Kasumi-1 (cell line): ENCODE results near the gene INPP4A.

ENCODE experiments used
- DNase-seq, 2 experiments: peaks; one replicate each; lab custom pipeline; 2025; lab: John Stamatoyannopoulos, UW

Gene INPP4A

DNA sequence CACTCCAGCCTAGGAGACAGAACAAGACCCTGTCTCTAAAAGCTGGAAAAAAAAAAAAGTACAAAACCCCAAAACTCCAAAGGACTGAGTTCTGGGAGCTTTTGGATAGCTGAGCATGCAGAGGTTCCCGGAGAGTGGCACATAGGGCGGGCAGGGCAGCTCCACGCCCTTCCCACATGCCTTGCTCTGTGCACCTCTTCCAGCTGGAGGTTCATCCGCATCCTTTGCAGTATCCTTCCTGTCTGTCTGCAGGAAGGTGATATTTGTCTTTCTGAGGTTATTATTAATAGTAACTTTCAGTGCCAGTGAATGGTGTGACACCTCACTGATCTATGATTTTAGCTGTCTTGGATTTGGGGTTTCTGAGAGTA lies 70.2 kb downstream of the INPP4A start:
- no peak for DNase-seq

DNA sequence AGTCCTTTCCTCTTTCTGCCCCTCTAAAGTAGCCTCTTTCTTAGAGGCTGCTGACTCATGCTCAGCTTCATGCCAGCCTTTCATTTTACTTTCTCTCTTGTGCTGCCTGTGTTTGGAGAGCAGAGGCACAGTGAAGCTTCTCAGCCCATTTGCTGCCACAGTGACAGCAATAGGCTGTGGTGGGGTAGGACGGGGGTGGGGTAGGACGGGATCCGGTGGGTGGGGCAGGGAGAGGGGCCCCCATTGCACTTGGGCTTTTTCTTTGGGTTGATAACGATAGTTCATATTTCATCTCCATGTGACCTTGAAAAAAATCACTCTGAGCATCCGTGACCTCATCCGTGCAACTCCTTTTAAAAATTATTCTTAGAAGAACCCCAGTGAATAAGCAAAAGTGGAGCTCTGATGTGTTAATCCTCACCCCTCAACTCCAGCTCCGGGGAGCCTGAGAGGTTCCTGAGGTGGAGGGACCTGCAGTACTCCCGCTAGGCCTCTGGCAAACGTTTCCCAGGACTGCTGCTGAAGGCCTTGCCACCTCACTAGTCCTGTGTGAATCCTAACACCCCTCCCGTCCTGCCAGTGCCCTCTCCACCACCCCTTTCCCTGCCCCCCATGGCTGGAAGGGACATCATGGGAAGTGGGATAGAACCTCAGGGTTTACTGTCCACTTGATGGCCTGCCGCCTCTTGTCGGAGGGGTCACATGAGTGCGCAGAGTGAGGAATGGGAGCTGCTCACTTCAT lies 70.8 kb downstream of the INPP4A start:
- DNase-seq = peak in 1 of 2 experiments; percentile 3

DNA sequence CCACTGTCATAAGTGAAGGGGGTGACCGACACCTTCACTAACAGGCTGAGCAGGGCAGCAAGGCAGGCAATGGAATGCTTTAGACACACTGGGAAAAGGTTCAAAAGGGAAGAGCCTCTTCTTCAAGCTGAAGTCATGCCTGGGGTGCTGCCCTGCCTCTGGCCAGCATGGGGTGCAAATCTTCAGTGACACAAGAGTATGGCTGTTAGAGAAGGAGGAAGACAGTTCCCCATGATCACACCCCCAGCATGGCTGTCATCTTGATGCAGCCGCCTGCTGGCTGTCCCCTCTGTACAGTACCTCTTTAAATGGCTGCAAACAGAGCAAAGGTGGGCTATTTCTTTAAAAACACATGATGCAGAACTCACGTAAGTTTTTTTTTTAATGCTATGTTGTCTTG lies 71.9 kb downstream of the INPP4A start:
- no peak for DNase-seq

DNA sequence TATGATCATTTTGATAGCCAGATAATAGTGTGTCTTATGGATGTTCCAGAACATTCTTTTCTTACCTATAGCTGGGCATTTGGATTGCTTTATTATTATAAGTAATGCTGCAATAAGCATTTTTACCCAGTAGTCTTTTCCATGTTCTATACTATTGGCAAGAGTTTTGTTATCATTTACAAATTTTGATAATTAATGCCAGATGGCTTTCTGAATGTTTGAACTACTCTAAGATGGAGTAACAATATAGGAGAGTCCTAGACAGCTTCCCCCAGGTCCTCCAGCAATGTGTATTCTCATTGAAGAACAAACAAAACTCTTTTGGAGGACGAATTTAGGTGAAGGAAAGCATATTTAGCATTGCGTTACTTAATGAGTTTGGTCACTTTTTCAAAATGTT lies 73.0 kb downstream of the INPP4A start:
- no peak for DNase-seq

DNA sequence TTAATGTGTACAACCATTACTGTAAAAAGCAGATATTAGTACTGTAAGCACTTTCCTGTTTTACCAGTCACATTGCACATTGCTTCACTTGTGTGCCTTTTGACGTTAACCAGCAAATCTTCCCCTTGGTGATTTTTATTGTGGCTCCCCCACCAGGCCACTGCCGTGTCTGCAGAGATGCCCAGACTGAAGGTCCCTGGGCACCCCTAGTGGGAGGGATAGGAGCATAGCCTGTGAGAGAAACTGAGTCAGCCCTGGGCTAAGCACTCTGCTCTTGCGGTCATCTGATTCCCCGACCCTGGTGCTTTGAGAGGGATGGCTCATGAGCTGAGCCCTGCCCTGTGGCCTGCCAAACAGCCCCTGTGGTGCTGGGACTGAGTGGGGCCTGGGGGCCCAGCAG lies 73.4 kb downstream of the INPP4A start:
- peak; percentile 42 to 51 for DNase-seq

DNA sequence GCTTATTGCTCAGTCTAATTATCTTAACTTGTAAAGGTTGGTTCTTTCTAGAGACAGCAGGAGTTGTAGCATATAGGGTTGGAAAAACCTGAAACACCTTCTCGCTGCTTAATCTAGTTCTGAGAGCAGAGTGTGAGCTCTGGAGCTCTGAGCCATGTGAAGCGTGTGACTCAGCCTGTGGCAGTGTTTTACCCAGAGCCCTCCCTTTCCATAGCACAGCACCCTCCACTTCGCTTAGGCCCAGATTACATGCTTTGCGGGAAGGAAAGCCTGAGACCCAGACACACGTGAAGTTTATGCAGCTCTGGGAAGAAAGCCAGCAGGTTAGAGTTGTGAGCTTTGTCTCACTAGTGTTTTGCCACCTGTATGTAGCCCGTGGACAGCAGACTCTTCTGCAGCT lies 74.5 kb downstream of the INPP4A start:
- no peak for DNase-seq

DNA sequence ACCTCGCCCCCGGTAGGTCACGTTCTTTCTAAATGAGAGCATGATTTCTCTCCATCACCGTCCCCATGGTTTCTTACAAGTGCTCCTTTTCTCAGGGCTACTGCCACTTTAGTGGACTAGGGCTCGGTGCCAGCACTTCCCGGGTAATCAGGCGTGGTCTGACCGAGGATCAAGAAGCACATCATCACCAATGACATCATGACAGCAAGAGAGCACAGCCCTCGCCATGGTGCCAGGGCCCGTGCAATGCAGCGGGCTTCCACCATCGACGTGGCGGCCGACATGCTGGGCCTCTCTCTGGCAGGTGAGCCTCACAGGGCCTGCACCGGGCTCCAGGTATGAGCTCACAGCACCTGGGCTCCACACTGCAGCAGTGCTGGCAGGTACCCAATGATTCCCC lies 75.2 kb downstream of the INPP4A start:
- DNase-seq = no peak

DNA sequence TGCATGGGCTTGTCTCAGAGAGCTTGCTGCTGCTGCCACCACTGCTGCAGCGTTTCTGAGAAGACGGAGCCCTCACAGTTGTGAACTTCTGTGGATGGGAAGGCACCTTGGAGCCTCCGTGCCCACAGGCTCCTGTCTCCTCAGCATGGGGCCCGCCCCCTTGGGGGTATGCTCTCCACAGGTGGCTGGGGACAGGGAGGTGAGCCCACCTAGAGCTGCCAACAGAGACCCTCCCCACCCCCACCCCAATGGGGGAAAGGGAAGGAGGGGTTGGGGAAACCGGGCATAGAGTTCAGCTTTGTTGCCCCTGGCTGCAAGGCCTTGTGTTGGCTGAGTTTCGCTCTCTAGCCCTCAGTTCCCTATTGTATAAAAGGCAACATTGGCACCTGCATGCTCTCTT lies 76.1 kb downstream of the INPP4A start:
- no peak for DNase-seq

DNA sequence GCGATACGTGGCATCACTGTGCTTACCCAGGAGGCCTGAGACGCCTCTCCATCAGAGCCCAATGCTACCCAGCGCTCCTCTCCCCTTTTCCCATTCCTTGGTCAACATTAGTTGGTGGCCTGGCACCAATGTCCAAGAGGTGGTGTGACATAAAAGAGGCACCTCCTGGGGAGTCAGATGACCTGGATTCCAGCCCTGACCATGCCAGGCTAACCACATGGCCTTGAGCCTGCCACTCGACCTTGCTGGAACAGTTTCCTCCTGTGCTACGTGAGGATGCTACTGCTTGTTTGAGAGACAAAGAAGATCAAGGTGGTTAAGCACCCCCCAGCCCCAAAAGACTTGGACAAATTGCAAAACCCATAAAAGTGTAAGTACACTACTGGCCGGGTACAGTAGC lies 76.6 kb downstream of the INPP4A start:
- no peak for DNase-seq

DNA sequence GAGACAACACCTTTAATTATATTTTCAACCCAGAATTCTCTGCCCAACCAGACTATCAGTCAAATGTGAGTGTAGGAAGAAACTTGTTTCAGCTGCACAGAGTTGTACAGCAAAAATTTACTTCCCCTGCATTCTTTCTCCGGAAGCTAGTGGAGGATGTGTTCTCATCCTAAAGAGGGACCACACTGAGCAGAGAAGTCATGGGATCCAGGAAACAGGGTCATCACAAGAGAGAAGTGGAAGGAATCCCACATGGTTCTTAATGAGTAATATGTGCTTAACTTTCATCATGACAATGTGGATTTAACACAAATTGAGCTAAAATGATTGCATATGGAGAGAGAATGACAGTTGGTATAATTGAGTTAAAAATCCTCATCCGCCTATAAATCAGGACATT lies 78.2 kb downstream of the INPP4A start:
- DNase-seq = no peak

DNA sequence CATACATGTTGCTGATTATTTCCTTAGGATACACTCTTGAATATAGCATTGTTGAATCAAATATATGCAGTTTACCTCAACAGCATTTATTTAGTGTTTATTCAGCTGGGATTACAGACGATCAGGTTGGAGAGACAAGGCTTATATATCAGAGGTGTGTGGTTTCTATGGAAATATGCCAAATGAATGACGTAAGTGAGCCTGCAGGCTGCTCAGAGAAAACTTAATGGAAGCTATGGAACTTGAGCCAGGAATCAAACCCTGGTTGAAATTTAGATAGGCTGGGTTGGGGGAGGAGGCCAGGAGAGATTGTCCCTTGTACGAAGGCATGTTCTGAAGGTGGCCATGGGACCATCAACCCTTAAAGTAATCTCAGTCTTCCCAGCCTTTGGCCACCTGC lies 79.5 kb downstream of the INPP4A start:
- no peak for DNase-seq

DNA sequence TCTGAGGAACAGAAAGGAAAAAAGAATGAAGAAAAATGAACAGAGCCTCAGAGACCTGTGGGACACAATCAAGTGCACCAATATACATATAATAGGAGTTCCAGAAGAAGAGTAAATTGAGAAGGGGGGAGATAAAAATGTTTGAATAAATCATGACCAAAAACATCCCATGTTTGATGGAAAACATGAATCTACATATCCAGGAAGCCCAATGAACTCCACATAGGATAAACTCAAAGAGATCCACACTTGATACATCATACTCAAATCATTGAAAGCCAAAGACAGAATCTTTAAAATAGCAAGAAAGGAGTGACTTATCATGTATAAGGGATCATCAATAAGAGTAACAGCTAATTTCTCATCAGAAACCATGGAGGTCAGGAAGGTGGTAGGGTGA lies 83.7 kb downstream of the INPP4A start:
- no peak for DNase-seq

DNA sequence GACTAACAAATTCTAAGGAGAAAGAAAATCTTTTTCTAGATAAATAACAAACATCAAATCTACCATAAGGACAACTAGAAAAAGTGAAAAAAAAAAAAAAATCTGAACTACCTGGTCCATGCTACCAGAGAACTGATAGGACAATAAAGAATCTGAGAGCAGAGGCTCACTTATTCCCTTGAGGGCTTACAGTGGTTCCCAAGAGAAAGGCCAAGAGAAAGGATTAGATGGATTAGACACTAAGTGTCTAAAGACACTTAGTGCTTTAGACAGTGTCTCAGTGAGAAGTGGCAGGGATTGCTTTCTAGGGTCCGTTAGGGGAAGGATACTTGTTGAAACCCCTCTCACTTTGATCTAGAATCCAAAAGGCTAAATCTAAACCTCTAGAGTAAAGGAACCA lies 85.5 kb downstream of the INPP4A start:
- DNase-seq = no peak

DNA sequence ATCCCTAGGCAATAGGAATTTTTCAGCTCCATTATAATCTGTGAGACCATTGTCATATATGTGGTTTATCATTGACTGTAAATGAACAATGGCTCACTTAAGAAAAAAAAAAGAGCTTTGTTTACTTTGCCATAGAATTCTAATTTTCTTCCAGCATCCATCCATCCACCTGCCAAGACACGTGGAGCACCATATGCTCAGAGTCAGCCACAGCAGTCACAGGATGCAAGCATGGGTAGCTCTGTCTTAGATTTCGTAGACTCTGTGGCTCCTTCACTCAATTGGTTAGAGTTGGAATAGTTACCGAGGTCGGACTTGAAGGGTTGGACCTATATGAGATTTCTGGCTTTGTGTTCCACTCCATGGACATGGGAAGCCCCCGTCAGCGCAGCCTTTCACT lies 88.1 kb downstream of the INPP4A start:
- no peak for DNase-seq

DNA sequence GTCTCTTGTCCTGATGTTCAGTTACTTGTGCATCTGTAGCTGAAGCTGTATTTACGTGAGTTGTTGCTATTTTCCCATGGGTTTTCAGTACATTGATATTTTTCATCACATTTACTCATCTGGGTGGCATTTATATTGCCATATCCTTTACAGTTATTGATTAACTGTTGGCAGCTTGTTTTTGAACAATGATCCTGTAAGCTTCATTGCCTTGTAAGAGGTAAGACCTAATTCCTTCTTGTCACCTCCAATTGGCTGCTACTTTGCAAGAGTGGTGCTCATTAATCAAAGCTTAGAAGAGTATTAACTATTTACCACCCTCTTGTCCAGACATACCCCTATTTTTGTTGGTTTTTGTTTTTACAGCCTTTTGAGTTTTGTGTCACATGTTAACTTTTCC lies 88.9 kb downstream of the INPP4A start:
- no peak for DNase-seq

DNA sequence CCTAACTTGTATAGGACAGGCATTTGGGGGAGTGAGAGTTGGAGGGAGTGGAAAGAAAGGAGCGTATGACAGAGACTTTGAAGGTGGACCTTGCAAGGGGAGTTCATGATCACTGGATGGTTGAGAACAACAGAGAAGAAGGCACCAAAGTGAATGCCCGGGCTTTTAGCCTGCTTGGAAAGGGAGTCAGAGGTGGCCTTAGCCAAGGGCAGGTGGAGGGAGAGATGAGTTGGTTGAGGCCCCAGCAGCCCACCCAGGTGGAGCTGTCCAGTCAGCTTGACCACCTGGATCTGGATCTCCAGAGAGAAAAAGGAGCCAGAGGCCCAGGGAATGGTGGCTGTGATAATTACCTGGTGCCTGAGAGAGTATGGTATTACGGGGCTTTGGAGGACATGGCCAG lies 90.1 kb downstream of the INPP4A start:
- no peak for DNase-seq

DNA sequence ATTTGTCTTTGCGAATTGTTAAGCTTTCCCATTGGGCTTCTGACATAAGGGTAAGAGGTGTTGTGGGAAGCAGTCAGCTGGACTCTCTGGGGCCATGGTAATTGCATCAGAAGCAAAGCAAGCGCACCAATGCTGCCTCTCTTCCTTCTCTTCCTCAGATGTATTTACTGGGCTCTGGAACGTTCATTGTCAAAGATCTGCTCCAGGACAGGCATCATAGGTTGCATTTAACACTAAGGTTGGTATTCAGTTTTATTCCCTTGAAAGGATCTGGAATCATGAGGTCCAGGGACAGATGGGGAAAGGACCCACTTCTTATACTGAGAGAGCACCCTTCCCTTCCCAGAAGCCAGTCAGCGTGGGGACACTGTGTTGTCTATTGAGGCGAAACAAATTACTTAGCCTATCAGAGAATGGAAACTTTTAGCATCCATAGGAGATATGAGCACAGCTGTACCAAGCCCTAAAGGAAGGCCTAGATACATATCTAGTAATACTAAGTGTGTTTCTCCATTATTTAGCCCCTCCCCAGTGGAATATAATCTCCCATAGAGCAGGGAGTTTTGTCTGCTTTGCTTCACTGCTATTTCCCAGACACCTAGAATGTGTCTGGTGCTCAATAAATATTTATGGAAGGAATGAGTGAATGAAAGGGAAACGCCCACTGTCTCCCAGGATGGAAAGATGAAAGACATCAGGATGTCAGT lies 91.5 kb downstream of the INPP4A start:
- DNase-seq = no peak

DNA sequence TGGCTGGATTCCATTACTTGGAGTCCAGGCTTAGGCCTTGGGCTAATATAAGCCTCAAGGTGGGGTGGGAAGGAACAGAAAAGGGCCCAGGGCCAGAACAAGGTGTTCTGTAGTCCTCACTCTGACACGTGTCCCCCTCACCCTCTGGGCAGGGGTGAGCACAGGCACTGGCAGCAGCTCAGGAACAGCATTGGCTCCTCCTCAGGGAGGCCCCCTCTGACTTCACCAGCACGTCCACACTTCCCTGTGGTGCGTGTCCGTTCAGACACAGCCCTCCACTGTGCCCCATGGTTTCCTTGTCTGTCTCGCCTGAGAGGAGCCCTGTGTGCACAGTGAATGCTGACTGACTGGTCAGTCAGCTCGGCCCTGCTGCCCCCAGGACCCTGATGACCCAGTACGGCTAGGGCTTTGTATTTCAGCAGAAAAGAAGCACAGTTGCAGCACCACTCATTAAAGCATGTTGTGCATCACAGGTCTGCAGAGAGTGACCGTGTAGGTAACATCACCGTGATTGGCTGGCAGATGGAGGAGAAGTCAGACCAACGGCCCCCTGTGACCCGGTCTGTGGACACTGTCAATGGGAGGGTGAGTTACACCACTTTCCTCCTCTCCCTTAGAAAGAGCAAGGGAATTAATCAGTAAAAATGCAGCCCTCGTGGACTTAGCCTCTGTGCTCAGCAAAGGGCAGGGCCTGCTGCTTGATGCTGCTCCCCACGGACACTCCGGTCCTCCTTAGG lies 92.9 kb downstream of the INPP4A start:
- no peak for DNase-seq

DNA sequence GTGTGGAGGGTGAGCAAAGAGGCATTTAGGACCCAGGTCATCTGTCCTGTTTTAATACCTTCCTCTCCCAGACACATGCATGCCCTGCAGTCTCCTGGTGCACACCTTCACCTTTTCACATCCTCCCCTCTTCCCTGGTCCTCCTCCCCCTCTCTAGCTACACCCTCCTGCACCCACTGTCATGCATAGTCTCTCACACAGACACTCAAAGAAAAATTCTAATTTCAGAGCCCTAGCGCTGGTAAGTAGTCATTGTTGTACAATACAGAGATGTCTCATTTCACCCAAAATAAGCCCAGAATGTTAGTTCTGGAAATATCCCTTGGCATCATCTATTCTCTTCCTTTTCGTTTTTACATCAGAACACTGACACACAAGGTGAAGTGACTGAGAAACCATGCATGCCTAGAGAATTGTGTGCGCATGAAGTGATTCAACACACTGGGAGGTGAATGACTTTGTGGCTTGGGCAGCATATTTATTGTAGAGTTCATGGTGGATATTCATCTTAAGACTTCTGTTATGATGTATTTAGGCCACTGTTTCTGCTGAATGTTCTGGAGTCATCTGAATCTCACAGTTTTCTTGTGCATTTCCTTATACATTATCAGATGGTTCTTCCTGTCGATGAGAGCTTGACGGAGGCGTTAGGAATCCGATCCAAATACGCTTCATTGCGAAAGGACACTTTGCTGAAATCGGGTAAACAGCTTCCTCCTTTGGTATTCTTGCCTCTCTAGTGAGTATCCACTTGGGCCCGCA lies 93.8 kb downstream of the INPP4A start:
- DNase-seq = no peak

DNA sequence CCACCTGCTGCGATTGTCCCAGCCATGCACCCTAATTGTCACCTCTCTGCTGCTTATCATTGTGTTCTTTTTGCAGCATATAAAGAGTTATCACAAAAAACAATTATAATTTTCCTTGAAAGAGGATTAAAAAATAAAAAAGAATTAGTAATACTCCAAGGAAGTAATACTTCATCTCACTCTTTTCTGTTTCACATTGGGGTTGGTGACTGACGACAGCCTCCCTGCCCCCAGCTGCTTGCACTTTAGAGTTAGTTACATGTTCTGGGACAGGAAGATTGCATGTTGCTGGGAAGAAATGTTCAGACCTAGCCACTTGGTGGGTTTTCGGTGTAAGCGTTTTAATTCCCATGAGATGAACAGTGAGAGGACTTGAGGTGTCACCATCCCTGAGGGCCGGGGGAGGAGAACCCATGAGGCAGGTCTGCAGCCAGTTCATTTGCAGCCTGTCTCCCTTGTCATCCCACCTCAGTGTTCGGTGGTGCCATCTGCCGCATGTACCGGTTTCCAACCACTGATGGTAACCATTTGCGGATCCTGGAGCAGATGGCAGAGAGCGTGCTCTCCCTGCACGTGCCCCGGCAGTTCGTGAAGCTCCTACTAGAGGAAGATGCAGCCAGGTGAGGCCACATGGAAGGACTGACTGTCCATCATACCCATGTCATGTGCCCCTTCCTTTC lies 94.5 kb downstream of the INPP4A start:
- no peak for DNase-seq

DNA sequence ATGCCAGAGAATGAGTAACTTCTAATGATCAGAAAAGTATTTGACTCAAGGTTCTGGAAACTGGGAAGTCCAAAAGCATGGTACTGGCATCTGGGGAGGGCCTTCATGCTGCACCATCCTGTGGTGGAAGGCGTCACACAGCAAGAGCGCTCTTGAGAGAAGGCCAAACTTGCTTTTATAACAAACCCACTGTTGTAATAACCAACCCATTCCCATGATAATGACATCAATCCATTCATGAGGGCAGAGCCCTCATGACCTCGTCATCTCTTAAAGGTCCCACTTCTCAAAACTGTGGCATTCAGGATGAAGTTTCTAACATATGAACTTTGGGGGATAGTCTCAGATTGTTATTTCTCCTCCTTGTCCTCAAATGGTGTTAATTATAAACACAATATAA lies 95.9 kb downstream of the INPP4A start:
- DNase-seq = no peak

DNA sequence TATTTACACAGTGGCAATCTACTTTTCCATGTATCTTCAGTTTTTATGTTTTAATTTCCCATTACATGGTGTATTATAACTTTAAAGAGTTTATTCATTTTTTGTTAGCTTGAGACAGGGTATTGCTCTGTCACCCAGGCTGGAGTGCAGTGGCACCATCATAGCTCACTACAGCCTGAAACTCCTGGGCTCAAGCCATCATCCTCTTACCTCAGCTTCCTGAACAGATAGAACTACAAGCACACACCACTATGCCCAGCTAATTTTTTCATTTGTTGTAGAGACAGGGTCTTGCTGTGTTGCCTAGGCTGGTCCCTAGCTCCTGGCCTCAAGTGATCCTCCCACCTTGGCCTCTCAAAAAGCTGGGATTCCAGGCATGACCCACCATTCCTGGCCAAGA lies 96.8 kb downstream of the INPP4A start:
- DNase-seq = peak in 1 of 2 experiments; percentile 15
